Lower leg skin (tissue), 3 donors: ENCODE results near the gene TMEM259.

Experiments used
- POLR2A ChIP-seq, 2 donors: fragments of 450-650 bp; IDR thresholded peaks; one replicate each; pipeline ENCODE4 v1.6.1; 2016 to 2017; ENCODE audit warnings: antibody characterized with exemption in 2 of 2, mild to moderate bottlenecking in 1 of 2, moderate library complexity in 1 of 2
- TF ChIP-seq, protein P1 (sequence below), 3 donors: fragments of 450-650 bp; IDR thresholded peaks; one replicate each; pipeline ENCODE4 v1.5.1; 2016; ENCODE audit warnings: antibody characterized with exemption in 3 of 3, mild to moderate bottlenecking in 3 of 3, moderate library complexity in 2 of 3

- TF ChIP-seq, protein P1, sequence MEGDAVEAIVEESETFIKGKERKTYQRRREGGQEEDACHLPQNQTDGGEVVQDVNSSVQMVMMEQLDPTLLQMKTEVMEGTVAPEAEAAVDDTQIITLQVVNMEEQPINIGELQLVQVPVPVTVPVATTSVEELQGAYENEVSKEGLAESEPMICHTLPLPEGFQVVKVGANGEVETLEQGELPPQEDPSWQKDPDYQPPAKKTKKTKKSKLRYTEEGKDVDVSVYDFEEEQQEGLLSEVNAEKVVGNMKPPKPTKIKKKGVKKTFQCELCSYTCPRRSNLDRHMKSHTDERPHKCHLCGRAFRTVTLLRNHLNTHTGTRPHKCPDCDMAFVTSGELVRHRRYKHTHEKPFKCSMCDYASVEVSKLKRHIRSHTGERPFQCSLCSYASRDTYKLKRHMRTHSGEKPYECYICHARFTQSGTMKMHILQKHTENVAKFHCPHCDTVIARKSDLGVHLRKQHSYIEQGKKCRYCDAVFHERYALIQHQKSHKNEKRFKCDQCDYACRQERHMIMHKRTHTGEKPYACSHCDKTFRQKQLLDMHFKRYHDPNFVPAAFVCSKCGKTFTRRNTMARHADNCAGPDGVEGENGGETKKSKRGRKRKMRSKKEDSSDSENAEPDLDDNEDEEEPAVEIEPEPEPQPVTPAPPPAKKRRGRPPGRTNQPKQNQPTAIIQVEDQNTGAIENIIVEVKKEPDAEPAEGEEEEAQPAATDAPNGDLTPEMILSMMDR (IDR thresholded peaks at IDR 0.05) = no peak
- no peak for TF ChIP-seq POLR2A (IDR thresholded peaks at IDR 0.05)
Observed at GRCh38 chr19:1009981-1010538, 10.9 kb downstream of the TMEM259 start.
